Measurements from ENCODE around the gene FBXL19.

Gene FBXL19

GRCh38 chr16:30920891-30921290 is 2.5 kb upstream of the FBXL19 start:
- no peak for DNase-seq (ENCODE audit: extremely low spot score)
- POLR2A ChIA-PET: no interaction called here

GRCh38 chr16:30921459-30921747 is 2.0 kb upstream of the FBXL19 start:
- ChIA-PET POLR2A (no interaction called here), CTCF (interaction anchor here (1.0 to 2.4 kb wide), 3 partner anchors 19 to 76 kb away, joined by 4 to 13 read pairs (median 4); no protein-coding TSS in a partner anchor)
- TF ChIP-seq CTCF (IDR thresholded peaks at IDR 0.05; ENCODE audit: control extremely low read depth, extremely low read depth, low read depth, missing control alignments): no peak
- DNase-seq (ENCODE audit: extremely low spot score): no peak

More at GRCh38 chr16:30920891-30921290, 2.5 kb upstream of the FBXL19 start:
- CTCF ChIA-PET: interaction anchor here (1.0 to 2.4 kb wide), 5 partner anchors 19 to 150 kb away, joined by 3 to 13 read pairs (median 4); no protein-coding TSS in a partner anchor
- TF ChIP-seq CTCF (IDR thresholded peaks at IDR 0.05; ENCODE audit: control extremely low read depth, extremely low read depth, low read depth, missing control alignments): no peak

- peak; percentile 75 for DNase-seq (ENCODE audit: extremely low spot score)
- ChIA-PET POLR2A (no interaction called here), CTCF (interaction anchor here (1.0 kb wide), 4 partner anchors 20 to 78 kb away, joined by 3 to 14 read pairs (median 4); no protein-coding TSS in a partner anchor)
- peak; percentile 85 for TF ChIP-seq CTCF (IDR thresholded peaks at IDR 0.05; ENCODE audit: control extremely low read depth, extremely low read depth, low read depth, missing control alignments)
Measured at GRCh38 chr16:30921748-30922419, 1.5 kb upstream of the FBXL19 start.

- no peak for TF ChIP-seq CTCF (IDR thresholded peaks at IDR 0.05; ENCODE audit: control extremely low read depth, extremely low read depth, low read depth, missing control alignments)
- CTCF ChIA-PET: interaction anchor here (1.0 kb wide), 2 partner anchors 54 to 78 kb away, joined by 3 to 14 read pairs; no protein-coding TSS in a partner anchor
- POLR2A ChIA-PET: no interaction called here
Measured at GRCh38 chr16:30922420-30922959, 882 bp upstream of the FBXL19 start.

GRCh38 chr16:30922960-30923535 is 324 bp upstream of the FBXL19 start:
- CTCF ChIA-PET: no interaction called here

More at GRCh38 chr16:30922420-30922959, 882 bp upstream of the FBXL19 start:
- peak; percentile 94 for DNase-seq (ENCODE audit: extremely low spot score)

More at GRCh38 chr16:30922960-30923535, 324 bp upstream of the FBXL19 start:
- TF ChIP-seq CTCF (IDR thresholded peaks at IDR 0.05; ENCODE audit: control extremely low read depth, extremely low read depth, low read depth, missing control alignments): no peak
- peak; percentile 95 for DNase-seq (ENCODE audit: extremely low spot score)
- POLR2A ChIA-PET: interaction anchor here (0.6 kb wide), 1 partner anchor 47 kb away, joined by 4 read pairs; no protein-coding TSS in a partner anchor

All from GM10248 (cell line).